T47D (cell line): ENCODE data around the gene SNX7.

ENCODE experiments used
- DNase-seq, 2 experiments: peaks; one replicate each; pipeline versions ENCODE4 v3.0.0 to v3.0.0-alpha.2; 2011 to 2012; ENCODE audit warnings: low read depth in 1 of 2, low spot score in 1 of 2
- JUND ChIP-seq: IDR thresholded peaks from 2 replicates; pipeline ENCODE4 v1.6.1; 2012; ENCODE audit warnings: low read depth
- in situ Hi-C: cut with HindIII; loops from 2 replicates; pipeline ENCODE4 v1.10.0; 2016; ENCODE audit warnings: low sequenced_read_pairs, low pct_unique_long_range_greater_than_20kb

The SNX7 gene

GRCh38 chr1:98704474-98704873 lies 43.0 kb downstream of the SNX7 start:
- in situ Hi-C loops, result no loop called here
- TF ChIP-seq JUND, result no peak
- no peak for DNase-seq

GRCh38 chr1:98704971-98705370 lies 43.5 kb downstream of the SNX7 start:
- TF ChIP-seq JUND, result no peak
- in situ Hi-C loops, result no loop called here
- no peak for DNase-seq

- DNase-seq, result no peak
- in situ Hi-C loops, result no loop called here
- no peak for TF ChIP-seq JUND
Observed at GRCh38 chr1:98705591-98705990, 44.1 kb downstream of the SNX7 start.

- no peak for TF ChIP-seq JUND
- DNase-seq, result no peak
- in situ Hi-C loops, result no loop called here
Observed at GRCh38 chr1:98706173-98706843, 44.8 kb downstream of the SNX7 start.

GRCh38 chr1:98707556-98707955 lies 46.0 kb downstream of the SNX7 start:
- in situ Hi-C loops, result no loop called here
- no peak for TF ChIP-seq JUND
- DNase-seq, result no peak

GRCh38 chr1:98709906-98710305 lies 48.4 kb downstream of the SNX7 start:
- in situ Hi-C loops, result no loop called here
- DNase-seq, result no peak
- no peak for TF ChIP-seq JUND

- TF ChIP-seq JUND, result no peak
- no peak for DNase-seq
- in situ Hi-C loops, result no loop called here
Observed at GRCh38 chr1:98723574-98723973, 62.1 kb downstream of the SNX7 start.

- in situ Hi-C loops, result no loop called here
- no peak for DNase-seq
- no peak for TF ChIP-seq JUND
Observed at GRCh38 chr1:98732985-98733781, 71.7 kb downstream of the SNX7 start.

GRCh38 chr1:98733782-98734112 lies 72.2 kb downstream of the SNX7 start:
- in situ Hi-C loops, result no loop called here
- no peak for DNase-seq
- TF ChIP-seq JUND, result no peak

GRCh38 chr1:98735756-98736155 lies 74.2 kb downstream of the SNX7 start:
- TF ChIP-seq JUND, result no peak
- no peak for DNase-seq
- in situ Hi-C loops, result no loop called here

- in situ Hi-C loops, result no loop called here
- DNase-seq, result no peak
- no peak for TF ChIP-seq JUND
Observed at GRCh38 chr1:98737835-98738234, 76.3 kb downstream of the SNX7 start.

- DNase-seq, result no peak
- no peak for TF ChIP-seq JUND
- in situ Hi-C loops, result no loop called here
Observed at GRCh38 chr1:98739762-98740161, 78.2 kb downstream of the SNX7 start.

- DNase-seq, result no peak
- no peak for TF ChIP-seq JUND
- in situ Hi-C loops, result no loop called here
Observed at GRCh38 chr1:98741164-98741563, 79.6 kb downstream of the SNX7 start.
